Breast epithelium (tissue), 4 donors: ENCODE measurements around the gene CPEB4. TPM values are rescaled to one million over a fixed set of nuclear protein-coding genes. Genes with fewer than 3 reads are reported as not detected.

ENCODE experiments used
- DNase-seq, 2 donors: peaks; one replicate each; pipeline ENCODE4 v3.0.0-alpha.2; 2019; ENCODE audit warnings: low spot score in 2 of 2
- H3K27ac ChIP-seq, 2 donors: fragments of 200-600 bp; sonication (generic) in 1 of 2; one replicate each; pipeline ENCODE4 v1.5.1; 2016 to 2019; ENCODE audit warnings: mild to moderate bottlenecking in 1 of 2
- H3K27me3 ChIP-seq, 2 donors: fragments of 200-600 bp; sonication (generic) in 1 of 2; one replicate each; pipeline versions ENCODE4 v1.5.1 to v1.6.0; 2017 to 2019; ENCODE audit warnings: control low read depth in 1 of 2, mild to moderate bottlenecking in 1 of 2
- H3K36me3 ChIP-seq: fragments of 200-600 bp; one replicate; pipeline ENCODE4 v1.5.1; 2019
- H3K4me1 ChIP-seq, 2 donors: fragments of 200-600 bp; sonication (generic); one replicate each; pipeline ENCODE4 v1.5.1; 2016 to 2019; ENCODE audit warnings: control low read depth in 1 of 2
- H3K4me3 ChIP-seq, 3 donors: fragments of 200-600 bp; sonication (generic); 1 replicate in 2 of 3; 2 replicates in 1 of 3; pipeline ENCODE4 v1.5.1; 2016 to 2019; ENCODE audit warnings: mild to moderate bottlenecking in 3 of 3, moderate library complexity in 2 of 3
- H3K9me3 ChIP-seq, 2 donors: fragments of 200-600 bp; sonication (generic) in 1 of 2; one replicate each; pipeline ENCODE4 v1.5.1; 2016 to 2019; ENCODE audit warnings: control low read depth in 1 of 2
- POLR2A ChIP-seq: fragments of 450-650 bp; IDR thresholded peaks from one replicate; pipeline ENCODE4 v1.6.1; 2016; ENCODE audit warnings: antibody characterized with exemption, mild to moderate bottlenecking, moderate library complexity
- POLR2AphosphoS5 ChIP-seq, 3 donors: sonication (generic); formaldehyde crosslinking; IDR thresholded peaks; one replicate each; pipeline ENCODE4 v1.6.1; 2017; ENCODE audit warnings: antibody characterized with exemption in 3 of 3
- intact Hi-C: fragments of 100-400 bp; cut with DNase I; formaldehyde crosslinking; loops from one replicate; pipeline ENCODE4 v1.15.1; 2023; ENCODE audit warnings: low total_unique reads
- total RNA-seq, 3 donors: library from RNA; depleted of rRNA; stranded (reverse); fragments of >200 nt; gene quantifications; one replicate each; pipeline ENCODE4 v1.1.0, GENCODE V29; 2016
- TF ChIP-seq, protein P1 (sequence below), 3 donors: fragments of 450-650 bp; IDR thresholded peaks; one replicate each; pipeline ENCODE4 v1.5.1; 2016 to 2017; ENCODE audit warnings: antibody characterized with exemption in 3 of 3, mild to moderate bottlenecking in 3 of 3, moderate library complexity in 3 of 3

The CPEB4 gene
- total RNA-seq, 3 donors from 2014 or later = 36.4 to 71.7 (median 49.9) TPM

GRCh38 chr5:173945160-173945559 lies 57.0 kb downstream of the CPEB4 start:
- Histone ChIP-seq H3K27ac (no peak overlapping the region), H3K4me3 (no peak overlapping the region), H3K36me3 (peaks cover 5% of the 10 kb centered on the region), H3K4me1 (no peaks in the 10 kb centered on the region), H3K27me3 (no peaks in the 10 kb centered on the region), H3K9me3 (no peaks in the 10 kb centered on the region)
- DNase-seq = no peak
- intact Hi-C loops = no loop called here
- TF ChIP-seq POLR2A = no peak
- no peak for TF ChIP-seq POLR2AphosphoS5 (IDR thresholded peaks at IDR 0.05)
- TF ChIP-seq, protein P1, sequence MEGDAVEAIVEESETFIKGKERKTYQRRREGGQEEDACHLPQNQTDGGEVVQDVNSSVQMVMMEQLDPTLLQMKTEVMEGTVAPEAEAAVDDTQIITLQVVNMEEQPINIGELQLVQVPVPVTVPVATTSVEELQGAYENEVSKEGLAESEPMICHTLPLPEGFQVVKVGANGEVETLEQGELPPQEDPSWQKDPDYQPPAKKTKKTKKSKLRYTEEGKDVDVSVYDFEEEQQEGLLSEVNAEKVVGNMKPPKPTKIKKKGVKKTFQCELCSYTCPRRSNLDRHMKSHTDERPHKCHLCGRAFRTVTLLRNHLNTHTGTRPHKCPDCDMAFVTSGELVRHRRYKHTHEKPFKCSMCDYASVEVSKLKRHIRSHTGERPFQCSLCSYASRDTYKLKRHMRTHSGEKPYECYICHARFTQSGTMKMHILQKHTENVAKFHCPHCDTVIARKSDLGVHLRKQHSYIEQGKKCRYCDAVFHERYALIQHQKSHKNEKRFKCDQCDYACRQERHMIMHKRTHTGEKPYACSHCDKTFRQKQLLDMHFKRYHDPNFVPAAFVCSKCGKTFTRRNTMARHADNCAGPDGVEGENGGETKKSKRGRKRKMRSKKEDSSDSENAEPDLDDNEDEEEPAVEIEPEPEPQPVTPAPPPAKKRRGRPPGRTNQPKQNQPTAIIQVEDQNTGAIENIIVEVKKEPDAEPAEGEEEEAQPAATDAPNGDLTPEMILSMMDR (IDR thresholded peaks at IDR 0.05) = no peak

DNA sequence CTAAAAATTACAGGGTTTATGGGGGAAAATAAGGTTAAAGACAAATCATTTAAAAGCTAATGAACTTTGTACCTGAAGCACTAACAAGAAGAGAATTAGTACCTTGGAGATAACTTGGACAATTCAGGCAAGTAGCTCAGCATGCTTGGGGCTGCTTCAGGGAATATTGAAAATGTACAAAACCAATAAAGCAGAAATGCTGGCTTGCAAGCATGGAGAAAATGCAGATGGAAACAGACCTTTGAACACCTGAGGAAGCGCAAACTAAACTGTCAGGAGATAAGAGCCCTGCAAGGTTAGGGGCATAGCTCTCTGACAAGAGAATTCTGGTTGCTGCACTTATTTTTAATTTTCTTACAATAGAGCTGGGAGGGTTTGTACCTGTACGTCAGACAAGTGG lies 58.2 kb downstream of the CPEB4 start:
- no peaks in the 10 kb centered on the region for H3K4me1 ChIP-seq
- no peak for DNase-seq
- TF ChIP-seq, protein P1 (IDR thresholded peaks at IDR 0.05) = no peak
- TF ChIP-seq POLR2A (no peak), POLR2AphosphoS5 (IDR thresholded peaks at IDR 0.05) (no peak)
- H3K36me3 ChIP-seq = peaks cover 12% of the 10 kb centered on the region
- no peaks in the 10 kb centered on the region for H3K9me3 ChIP-seq
- intact Hi-C loops = no loop called here
- no peak overlapping the region for H3K27ac ChIP-seq
- no peak overlapping the region for H3K4me3 ChIP-seq
- no peaks in the 10 kb centered on the region for H3K27me3 ChIP-seq

DNA sequence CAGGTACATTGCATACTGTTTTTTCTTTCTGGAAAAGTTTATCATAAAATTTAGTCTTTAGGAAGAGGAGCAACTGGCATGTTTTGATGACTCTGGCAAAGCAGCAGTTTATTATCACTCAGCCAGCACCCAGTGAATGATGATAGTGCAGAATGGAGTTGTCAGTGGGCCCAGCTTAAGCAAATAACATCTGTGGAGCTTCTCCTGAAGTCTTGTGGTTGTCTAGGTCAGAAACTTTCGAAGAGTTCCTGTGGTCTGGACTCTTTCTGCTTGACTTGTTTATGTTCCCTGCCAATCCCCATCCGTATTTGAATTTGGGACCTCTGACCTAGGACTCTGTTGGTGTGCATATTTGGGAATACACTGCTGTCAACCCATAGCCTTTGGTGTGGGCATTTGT lies 62.7 kb downstream of the CPEB4 start:
- TF ChIP-seq, protein P1 (IDR thresholded peaks at IDR 0.05) = no peak
- TF ChIP-seq POLR2AphosphoS5 (IDR thresholded peaks at IDR 0.05) = no peak
- no peak for TF ChIP-seq POLR2A
- intact Hi-C loops = no loop called here
- Histone ChIP-seq H3K4me1 (no peaks in the 10 kb centered on the region), H3K36me3 (peaks cover 18% of the 10 kb centered on the region), H3K9me3 (no peaks in the 10 kb centered on the region), H3K4me3 (no peak overlapping the region), H3K27ac (no peak overlapping the region), H3K27me3 (no peaks in the 10 kb centered on the region)
- no peak for DNase-seq

DNA sequence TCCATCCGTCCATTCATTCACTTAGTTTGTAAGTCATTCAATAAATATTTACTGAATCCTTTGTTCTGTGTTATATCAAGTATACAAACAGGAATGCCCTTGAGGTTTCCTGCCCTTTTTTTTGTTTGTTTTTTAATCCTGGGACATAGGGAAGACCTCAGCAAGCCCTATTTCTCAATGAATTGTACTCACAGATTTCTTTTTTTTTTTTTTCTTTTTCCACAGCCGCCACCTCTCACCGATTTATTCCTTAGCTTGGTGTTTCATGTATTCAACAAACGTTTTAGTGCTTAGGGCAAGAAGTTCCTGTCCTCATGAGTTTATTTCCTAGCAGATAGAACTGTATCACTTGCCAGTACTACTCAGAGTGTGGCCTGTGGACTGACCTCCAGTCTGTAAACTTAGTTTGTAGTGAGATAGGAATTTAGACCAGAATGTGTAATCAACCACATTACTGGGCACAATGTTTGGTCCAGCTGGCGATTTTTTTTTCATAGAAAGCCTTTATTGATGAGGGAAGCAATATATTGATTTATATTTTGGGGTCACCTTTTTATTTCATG lies 65.5 kb downstream of the CPEB4 start:
- DNase-seq = no peak
- Histone ChIP-seq H3K4me3 (no peak overlapping the region), H3K36me3 (peaks cover 15% of the 10 kb centered on the region), H3K27ac (no peak overlapping the region), H3K4me1 (no peaks in the 10 kb centered on the region), H3K9me3 (no peaks in the 10 kb centered on the region), H3K27me3 (no peaks in the 10 kb centered on the region)
- TF ChIP-seq, protein P1 (IDR thresholded peaks at IDR 0.05) = no peak
- TF ChIP-seq POLR2AphosphoS5 (IDR thresholded peaks at IDR 0.05) (no peak), POLR2A (no peak)
- intact Hi-C loops = no loop called here

DNA sequence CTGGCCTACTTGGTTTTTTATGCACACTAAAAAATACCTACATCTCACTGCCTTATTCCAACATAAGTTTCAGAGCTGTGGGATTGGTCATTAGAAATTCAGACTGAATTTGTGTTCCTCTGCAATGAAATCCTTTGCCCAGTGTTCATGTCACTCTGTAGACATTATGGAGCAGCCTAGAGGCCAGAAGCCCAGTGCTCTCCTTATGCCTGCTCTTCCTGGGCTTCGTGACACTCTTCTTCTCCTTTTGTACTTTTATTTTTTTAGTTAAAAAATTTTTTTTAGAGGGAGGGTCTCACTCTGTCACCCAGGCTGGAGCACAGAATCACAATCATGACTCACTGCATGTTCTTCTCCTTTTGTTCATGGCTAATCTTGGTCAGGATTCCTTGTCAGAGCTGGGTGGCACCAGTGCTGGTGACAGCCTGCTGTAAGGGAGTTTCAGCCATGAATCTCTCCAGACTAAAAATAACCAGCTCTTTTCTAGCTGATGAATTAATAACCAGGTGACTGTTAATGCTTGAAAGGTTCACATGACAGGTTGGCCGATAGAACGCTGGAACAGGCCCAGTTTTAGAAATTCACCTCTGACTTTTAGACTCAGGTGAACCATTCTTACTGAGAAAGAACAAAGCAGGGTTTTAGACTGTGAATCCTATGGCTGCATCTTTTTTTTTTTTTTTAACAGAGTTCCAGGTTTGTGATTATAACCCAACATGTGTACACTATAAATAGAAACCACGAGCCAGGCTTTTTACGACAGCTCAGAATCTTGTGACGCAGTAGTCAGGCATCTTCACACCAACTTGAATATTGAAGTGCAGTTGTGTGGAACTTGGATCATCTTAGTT lies 66.7 kb downstream of the CPEB4 start:
- H3K4me3 ChIP-seq = no peak overlapping the region
- TF ChIP-seq, protein P1 (IDR thresholded peaks at IDR 0.05) = no peak
- no peak for TF ChIP-seq POLR2AphosphoS5 (IDR thresholded peaks at IDR 0.05)
- no peak for TF ChIP-seq POLR2A
- no peaks in the 10 kb centered on the region for H3K9me3 ChIP-seq
- intact Hi-C loops = no loop called here
- H3K27ac ChIP-seq = peak overlapping the region in 1 of 2 donors; percentile 1
- H3K4me1 ChIP-seq = no peaks in the 10 kb centered on the region
- H3K27me3 ChIP-seq = no peaks in the 10 kb centered on the region
- peaks cover 15% of the 10 kb centered on the region for H3K36me3 ChIP-seq
- no peak for DNase-seq
